CD4-positive, alpha-beta T cell treated with Interleukin-12 subunit alpha and Interleukin-12 subunit beta, for 1 hour (primary cell): ENCODE data around the gene CNRIP1.

Experiments used
- DNase-seq: peaks from one replicate; pipeline ENCODE4 v3.0.0-alpha.2; 2020

The CNRIP1 gene

GRCh38 chr2:68250196-68250595 is 69.6 kb downstream of the CNRIP1 start:
- DNase-seq: no peak

- no peak for DNase-seq
Measured at GRCh38 chr2:68248806-68249205, 70.9 kb downstream of the CNRIP1 start.

- DNase-seq: no peak
Measured at GRCh38 chr2:68248361-68248760, 71.4 kb downstream of the CNRIP1 start.

- DNase-seq: no peak
Measured at GRCh38 chr2:68246396-68246795, 73.4 kb downstream of the CNRIP1 start.

GRCh38 chr2:68245672-68246071 is 74.1 kb downstream of the CNRIP1 start:
- DNase-seq: no peak

- no peak for DNase-seq
Measured at GRCh38 chr2:68245066-68245465, 74.7 kb downstream of the CNRIP1 start.

- no peak for DNase-seq
Measured at GRCh38 chr2:68244456-68244855, 75.3 kb downstream of the CNRIP1 start.
